ENCODE measurements around the gene IL9R.
"Not testable (repeated sequence)": the region's sequence is repeated elsewhere in the genome, so short reads cannot be mapped to it uniquely, and the experiment has no call there.

Gene IL9R

DNA sequence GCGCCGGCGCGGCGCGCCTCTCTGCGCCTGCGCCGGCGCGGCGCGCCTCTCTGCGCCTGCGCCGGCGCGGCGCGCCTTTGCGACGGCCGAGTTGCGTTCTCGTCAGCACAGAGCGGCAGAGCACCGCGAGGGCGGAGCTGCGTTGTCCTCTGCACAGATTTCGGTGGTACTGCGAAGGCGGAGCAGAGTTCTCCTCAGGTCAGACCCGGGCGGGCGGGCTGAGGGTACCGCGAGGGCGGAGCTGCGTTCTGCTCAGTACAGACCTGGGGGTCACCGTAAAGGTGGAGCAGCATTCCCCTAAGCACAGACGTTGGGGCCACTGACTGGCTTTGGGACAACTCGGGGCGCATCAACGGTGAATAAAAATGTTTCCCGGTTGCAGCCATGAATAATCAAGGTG, 31.8 kb downstream of the IL9R start:
- not testable (repeated sequence) for H3K27me3 Mint-ChIP-seq (ENCODE audit: low read depth); DNase-seq (ENCODE audit: low spot score); H3K4me1 Mint-ChIP-seq (ENCODE audit: low read depth); H3K27ac Mint-ChIP-seq; H3K9me3 Mint-ChIP-seq; H3K4me3 Mint-ChIP-seq; H3K36me3 Mint-ChIP-seq (ENCODE audit: low read depth)

DNA sequence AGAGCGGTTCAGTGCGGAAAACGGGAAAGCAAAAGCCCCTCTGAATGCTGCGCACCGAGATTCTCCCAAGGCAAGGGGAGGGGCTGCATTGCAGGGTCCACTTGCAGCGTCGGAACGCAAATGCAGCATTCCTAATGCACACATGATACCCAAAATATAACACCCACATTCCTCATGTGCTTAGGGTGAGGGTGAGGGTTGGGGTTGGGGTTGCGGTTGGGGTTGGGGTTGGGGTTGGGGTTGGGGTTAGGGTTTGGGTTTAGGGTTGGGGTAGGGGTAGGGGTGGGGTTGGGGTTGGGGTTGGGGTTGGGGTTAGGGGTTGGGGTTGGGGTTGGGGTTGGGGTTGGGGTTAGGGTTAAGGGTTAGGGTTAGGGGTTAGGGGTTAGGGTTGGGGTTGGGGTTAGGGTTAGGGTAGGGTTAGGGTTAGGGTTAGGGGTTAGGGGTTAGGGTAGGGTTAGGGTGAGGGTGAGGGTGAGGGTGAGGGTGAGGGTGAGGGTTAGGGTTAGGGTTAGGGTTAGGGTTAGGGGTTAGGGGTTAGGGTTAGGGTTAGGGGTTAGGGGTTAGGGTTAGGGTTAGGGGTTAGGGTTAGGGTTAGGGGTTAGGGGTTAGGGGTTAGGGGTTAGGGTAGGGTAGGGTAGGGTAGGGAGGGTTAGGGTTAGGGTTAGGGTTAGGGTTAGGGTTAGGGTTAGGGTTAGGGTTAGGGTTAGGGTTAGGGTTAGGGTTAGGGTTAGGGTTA, 32.4 kb downstream of the IL9R start:
- H3K4me1 Mint-ChIP-seq (ENCODE audit: low read depth); H3K27me3 Mint-ChIP-seq (ENCODE audit: low read depth); H3K4me3 Mint-ChIP-seq; H3K9me3 Mint-ChIP-seq; DNase-seq (ENCODE audit: low spot score); H3K36me3 Mint-ChIP-seq (ENCODE audit: low read depth); H3K27ac Mint-ChIP-seq: not testable (repeated sequence)

DNA sequence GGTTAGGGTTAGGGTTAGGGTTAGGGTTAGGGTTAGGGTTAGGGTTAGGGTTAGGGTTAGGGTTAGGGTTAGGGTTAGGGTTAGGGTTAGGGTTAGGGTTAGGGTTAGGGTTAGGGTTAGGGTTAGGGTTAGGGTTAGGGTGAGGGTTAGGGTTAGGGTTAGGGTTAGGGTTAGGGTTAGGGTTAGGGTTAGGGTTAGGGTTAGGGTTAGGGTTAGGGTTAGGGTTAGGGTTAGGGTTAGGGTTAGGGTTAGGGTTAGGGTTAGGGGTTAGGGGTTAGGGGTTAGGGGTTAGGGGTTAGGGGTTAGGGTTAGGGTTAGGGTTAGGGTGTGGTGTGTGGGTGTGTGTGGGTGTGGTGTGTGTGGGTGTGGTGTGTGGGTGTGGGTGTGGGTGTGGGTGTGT, 33.0 kb downstream of the IL9R start:
- H3K9me3 Mint-ChIP-seq; H3K4me1 Mint-ChIP-seq (ENCODE audit: low read depth); H3K27me3 Mint-ChIP-seq (ENCODE audit: low read depth); H3K27ac Mint-ChIP-seq; DNase-seq (ENCODE audit: low spot score); H3K36me3 Mint-ChIP-seq (ENCODE audit: low read depth); H3K4me3 Mint-ChIP-seq: not testable (repeated sequence)
